Uterus (tissue), 2 donors: ENCODE data around the gene KIAA0513.

Source experiments
- POLR2A ChIP-seq, 2 donors: fragments of 450-650 bp; IDR thresholded peaks; one replicate each; pipeline ENCODE4 v1.6.1; 2016; ENCODE audit warnings: antibody characterized with exemption in 2 of 2, mild to moderate bottlenecking in 1 of 2, moderate library complexity in 1 of 2
- TF ChIP-seq, protein P1 (sequence below), 4 experiments: fragments of 200-600 bp in 2 of 4; fragments of 450-650 bp in 2 of 4; sonication (generic) in 2 of 4; IDR thresholded peaks; one replicate each; pipeline ENCODE4 v1.5.1; 2016 to 2019; ENCODE audit warnings: antibody characterized with exemption in 4 of 4, mild to moderate bottlenecking in 2 of 4, moderate library complexity in 1 of 4

- no peak for TF ChIP-seq POLR2A (IDR thresholded peaks at IDR 0.05)
- TF ChIP-seq, protein P1, sequence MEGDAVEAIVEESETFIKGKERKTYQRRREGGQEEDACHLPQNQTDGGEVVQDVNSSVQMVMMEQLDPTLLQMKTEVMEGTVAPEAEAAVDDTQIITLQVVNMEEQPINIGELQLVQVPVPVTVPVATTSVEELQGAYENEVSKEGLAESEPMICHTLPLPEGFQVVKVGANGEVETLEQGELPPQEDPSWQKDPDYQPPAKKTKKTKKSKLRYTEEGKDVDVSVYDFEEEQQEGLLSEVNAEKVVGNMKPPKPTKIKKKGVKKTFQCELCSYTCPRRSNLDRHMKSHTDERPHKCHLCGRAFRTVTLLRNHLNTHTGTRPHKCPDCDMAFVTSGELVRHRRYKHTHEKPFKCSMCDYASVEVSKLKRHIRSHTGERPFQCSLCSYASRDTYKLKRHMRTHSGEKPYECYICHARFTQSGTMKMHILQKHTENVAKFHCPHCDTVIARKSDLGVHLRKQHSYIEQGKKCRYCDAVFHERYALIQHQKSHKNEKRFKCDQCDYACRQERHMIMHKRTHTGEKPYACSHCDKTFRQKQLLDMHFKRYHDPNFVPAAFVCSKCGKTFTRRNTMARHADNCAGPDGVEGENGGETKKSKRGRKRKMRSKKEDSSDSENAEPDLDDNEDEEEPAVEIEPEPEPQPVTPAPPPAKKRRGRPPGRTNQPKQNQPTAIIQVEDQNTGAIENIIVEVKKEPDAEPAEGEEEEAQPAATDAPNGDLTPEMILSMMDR (IDR thresholded peaks at IDR 0.05): no peak
These were observed 30.4 kb downstream of the KIAA0513 start for GRCh38 chr16:85057948-85058347.
